Natural killer cell (primary cell): Measurements from ENCODE around the gene ACTN4. TPM values are rescaled to one million over a fixed set of nuclear protein-coding genes. Genes with fewer than 3 reads are reported as not detected.

Source experiments
- ATAC-seq, 3 donors: fragments of 150-1000 bp in 2 of 3; fragments of 200-7000 bp in 1 of 3; cut with Tn5 transposase; 1 replicate in 1 of 3; 2 replicates in 2 of 3; pipeline ENCODE4 v1.10.0; 2021; ENCODE audit warnings: mild to moderate bottlenecking in 2 of 3, moderate library complexity in 2 of 3
- DNase-seq, 2 donors: peaks; one replicate each; pipeline versions ENCODE4 v3.0.0 to v3.0.0-alpha.2; 2013 to 2021; ENCODE audit warnings: mixed read lengths in 1 of 2
- H3K27ac ChIP-seq: one replicate; pipeline ENCODE4 v1.5.1; 2013; ENCODE audit warnings: mild to moderate bottlenecking, low read length
- H3K27me3 ChIP-seq: one replicate; pipeline ENCODE4 v1.6.1; 2013; ENCODE audit warnings: low read length; ENCODE audit not compliant: control insufficient read depth, insufficient read depth
- H3K36me3 ChIP-seq: one replicate; pipeline ENCODE4 v1.6.1; 2013; ENCODE audit warnings: low read length; ENCODE audit not compliant: control insufficient read depth, insufficient read depth
- H3K4me1 ChIP-seq: one replicate; pipeline ENCODE4 v1.6.1; 2013; ENCODE audit warnings: low read length; ENCODE audit not compliant: control insufficient read depth, insufficient read depth
- H3K4me3 ChIP-seq: one replicate; pipeline ENCODE4 v1.5.1; 2013; ENCODE audit warnings: low read length
- H3K9me3 ChIP-seq: one replicate; pipeline ENCODE4 v1.6.1; 2013; ENCODE audit warnings: low read length; ENCODE audit not compliant: control insufficient read depth, insufficient read depth
- H3K27ac Mint-ChIP-seq, 2 donors: one replicate each; pipeline ENCODE4 v1.8.0; 2022; ENCODE audit warnings: mild to moderate bottlenecking in 2 of 2, mixed read lengths in 2 of 2, moderate library complexity in 1 of 2
- H3K27me3 Mint-ChIP-seq, 2 donors: one replicate each; pipeline ENCODE4 v1.8.0; 2022; ENCODE audit warnings: low read depth in 2 of 2, mixed read lengths in 2 of 2
- H3K36me3 Mint-ChIP-seq: one replicate; pipeline ENCODE4 v1.8.0; 2022; ENCODE audit warnings: mixed read lengths
- H3K4me1 Mint-ChIP-seq, 2 donors: one replicate each; pipeline ENCODE4 v1.8.0; 2022; ENCODE audit warnings: mixed read lengths in 2 of 2
- H3K4me3 Mint-ChIP-seq: one replicate; pipeline ENCODE4 v1.8.0; 2022; ENCODE audit warnings: mild to moderate bottlenecking, moderate library complexity, mixed read lengths
- H3K9me3 Mint-ChIP-seq, 2 donors: one replicate each; pipeline ENCODE4 v1.8.0; 2022; ENCODE audit warnings: mixed read lengths in 2 of 2
- WGBS: methylation state at CpG from one replicate; pipeline ENCODE4 v1.1.7; 2013; ENCODE audit warnings: missing lambda C conversion rate; ENCODE audit not compliant: insufficient coverage; 5-methylcytosine and 5-hydroxymethylcytosine counted together
- intact Hi-C: fragments of 100-400 bp; cut with micrococcal nuclease; formaldehyde crosslinking; loops from one replicate; pipeline ENCODE4 v1.14.2; 2022
- total RNA-seq, 4 donors: library from RNA; stranded (reverse); fragments of 120-200 nt in 1 of 4; gene quantifications; one replicate each; pipeline versions ENCODE4 v1.2.3 to v1.2.4, GENCODE V29; 2013 to 2022
- TF ChIP-seq, protein P1 (sequence below): fragments of 200-600 bp; IDR thresholded peaks from one replicate; pipeline ENCODE4 v1.8.0; 2022; ENCODE audit warnings: antibody characterized with exemption

Gene ACTN4
- total RNA-seq, 3 donors from 2014 or later (not counting 1 experiment from before 2014, with no cell fraction given): 443 to 595 (median 541) TPM

DNA sequence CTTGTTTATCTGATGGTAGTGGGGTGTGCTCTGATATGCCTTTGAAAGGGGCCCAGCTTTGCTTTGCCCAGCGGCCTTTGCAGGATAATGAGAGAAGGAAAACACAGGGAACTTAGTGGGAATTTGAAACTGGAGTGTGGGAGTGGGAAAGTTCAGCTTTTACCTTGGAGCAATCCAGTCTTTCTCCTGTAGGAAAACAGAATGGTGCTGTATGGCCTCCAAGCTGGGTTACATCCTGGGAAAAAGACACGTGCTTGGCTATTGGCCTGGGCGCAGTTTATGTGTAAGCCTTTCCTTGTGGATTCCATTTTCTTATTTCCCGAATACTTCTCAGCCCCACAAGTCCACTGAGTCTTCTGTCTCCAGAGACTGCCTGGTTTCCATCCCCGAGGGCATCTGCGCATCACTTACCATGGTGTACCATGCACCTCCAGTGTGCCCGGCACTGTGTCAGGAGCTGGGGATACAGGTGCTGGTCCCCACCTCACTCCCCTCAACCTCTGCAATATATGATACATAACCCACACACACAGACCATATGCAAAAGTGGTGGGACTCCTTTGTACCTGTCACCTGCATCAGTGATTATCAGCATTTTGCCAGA is 31.5 kb downstream of the ACTN4 start:
- Histone ChIP-seq H3K27me3 (no peaks in the 10 kb centered on the region), H3K4me1 (peaks cover 100% of the 10 kb centered on the region), H3K36me3 (peaks cover 2% of the 10 kb centered on the region), H3K27ac (peak overlapping the region; percentile 96), H3K4me3 (no peak overlapping the region), H3K9me3 (no peaks in the 10 kb centered on the region)
- WGBS: 90% methylated on average over 7 of the region's 7 CpGs
- Mint-ChIP-seq H3K9me3 (no peaks in the 10 kb centered on the region), H3K36me3 (no peaks in the 10 kb centered on the region), H3K27ac (peak overlapping the region; percentile 98 to 100), H3K4me1 (peaks cover 96 to 98% of the 10 kb centered on the region in 2 donors), H3K27me3 (no peaks in the 10 kb centered on the region), H3K4me3 (peak overlapping the region; percentile 73)
- ATAC-seq: no peak
- no peak for DNase-seq
- TF ChIP-seq, protein P1, sequence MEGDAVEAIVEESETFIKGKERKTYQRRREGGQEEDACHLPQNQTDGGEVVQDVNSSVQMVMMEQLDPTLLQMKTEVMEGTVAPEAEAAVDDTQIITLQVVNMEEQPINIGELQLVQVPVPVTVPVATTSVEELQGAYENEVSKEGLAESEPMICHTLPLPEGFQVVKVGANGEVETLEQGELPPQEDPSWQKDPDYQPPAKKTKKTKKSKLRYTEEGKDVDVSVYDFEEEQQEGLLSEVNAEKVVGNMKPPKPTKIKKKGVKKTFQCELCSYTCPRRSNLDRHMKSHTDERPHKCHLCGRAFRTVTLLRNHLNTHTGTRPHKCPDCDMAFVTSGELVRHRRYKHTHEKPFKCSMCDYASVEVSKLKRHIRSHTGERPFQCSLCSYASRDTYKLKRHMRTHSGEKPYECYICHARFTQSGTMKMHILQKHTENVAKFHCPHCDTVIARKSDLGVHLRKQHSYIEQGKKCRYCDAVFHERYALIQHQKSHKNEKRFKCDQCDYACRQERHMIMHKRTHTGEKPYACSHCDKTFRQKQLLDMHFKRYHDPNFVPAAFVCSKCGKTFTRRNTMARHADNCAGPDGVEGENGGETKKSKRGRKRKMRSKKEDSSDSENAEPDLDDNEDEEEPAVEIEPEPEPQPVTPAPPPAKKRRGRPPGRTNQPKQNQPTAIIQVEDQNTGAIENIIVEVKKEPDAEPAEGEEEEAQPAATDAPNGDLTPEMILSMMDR: no peak
- intact Hi-C loops: loop anchor here (5.0 kb wide), 3 partner anchors 173 to 253 kb away; partner anchors contain the start of genes MRPS12 and SARS2

DNA sequence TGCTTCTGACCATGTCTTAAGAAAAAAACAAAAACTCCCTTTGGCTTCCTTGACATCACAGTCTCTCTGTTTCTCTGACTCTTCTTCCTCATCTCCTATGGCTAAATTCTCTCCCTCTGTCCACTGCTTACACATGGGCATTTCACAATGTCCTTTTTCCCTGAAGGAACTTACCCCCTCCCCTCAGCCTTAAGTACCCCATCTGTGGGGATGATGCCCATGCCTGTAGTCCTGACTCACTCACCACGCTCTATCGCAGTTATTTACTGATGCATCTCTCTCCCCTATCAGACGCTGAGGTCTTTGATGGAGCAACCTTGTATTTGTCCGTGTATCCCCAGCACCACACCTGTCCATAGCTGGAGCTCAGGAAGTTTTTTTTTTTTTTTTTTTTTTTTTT is 32.4 kb downstream of the ACTN4 start:
- Histone ChIP-seq H3K4me1 (peaks cover 100% of the 10 kb centered on the region), H3K27me3 (no peaks in the 10 kb centered on the region), H3K9me3 (no peaks in the 10 kb centered on the region), H3K36me3 (peaks cover 2% of the 10 kb centered on the region), H3K4me3 (no peak overlapping the region), H3K27ac (peak overlapping the region; percentile 96)
- DNase-seq (no peak), ATAC-seq (peak in 1 of 3 donors; percentile 4)
- intact Hi-C loops: loop anchor here (2.0 to 5.0 kb wide), 5 partner anchors 33 to 252 kb away; partner anchors contain the start of genes ACTN4, MRPS12 and SARS2
- 55% methylated on average over 4 of the region's 4 CpGs for WGBS
- Mint-ChIP-seq H3K9me3 (no peaks in the 10 kb centered on the region), H3K4me1 (peaks cover 92 to 98% of the 10 kb centered on the region in 2 donors), H3K27me3 (no peaks in the 10 kb centered on the region), H3K4me3 (peak overlapping the region; percentile 73), H3K27ac (peak overlapping the region; percentile 98 to 100), H3K36me3 (no peaks in the 10 kb centered on the region)
- TF ChIP-seq, protein P1: no peak

DNA sequence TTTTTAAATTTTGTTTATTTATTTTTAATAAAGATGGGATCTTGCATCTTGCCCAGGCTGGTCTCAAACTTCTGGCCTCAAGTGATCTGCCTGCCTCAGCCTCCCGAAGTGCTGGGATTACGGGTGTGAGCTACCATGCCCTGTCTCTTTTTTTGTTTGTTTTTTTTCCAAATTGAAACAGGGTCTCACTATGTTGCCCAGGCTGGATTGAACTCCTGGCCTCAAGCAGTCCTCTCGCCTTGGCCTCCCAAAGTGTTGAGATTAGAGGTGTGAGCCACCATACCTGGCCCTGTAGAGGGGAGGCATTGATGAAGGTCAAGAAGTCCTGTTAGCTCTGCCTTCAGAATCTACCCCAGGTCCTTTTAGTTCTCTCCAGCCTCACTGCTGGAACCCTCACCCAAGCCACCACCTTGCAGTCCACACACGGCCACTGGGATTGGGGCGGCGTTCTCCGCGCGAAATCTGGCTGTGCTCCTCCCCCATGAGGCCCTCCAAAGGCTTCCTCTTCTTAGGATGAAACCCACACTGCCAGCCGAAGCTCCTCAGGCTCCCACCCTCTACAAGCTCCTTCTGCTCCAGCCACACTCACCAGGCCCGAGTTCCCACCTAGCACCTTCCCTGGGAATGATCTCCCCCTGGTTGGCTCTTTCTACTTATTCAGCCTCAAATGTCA is 34.9 kb downstream of the ACTN4 start:
- Mint-ChIP-seq H3K36me3 (no peaks in the 10 kb centered on the region), H3K4me1 (peaks cover 88 to 95% of the 10 kb centered on the region in 2 donors), H3K9me3 (no peaks in the 10 kb centered on the region), H3K27ac (peak overlapping the region; percentile 98 to 100), H3K27me3 (no peaks in the 10 kb centered on the region), H3K4me3 (peak overlapping the region; percentile 47)
- 92% methylated on average over 11 of the region's 11 CpGs for WGBS
- Histone ChIP-seq H3K4me3 (no peak overlapping the region), H3K36me3 (peaks cover 2% of the 10 kb centered on the region), H3K9me3 (no peaks in the 10 kb centered on the region), H3K27me3 (no peaks in the 10 kb centered on the region), H3K27ac (peak overlapping the region; percentile 96), H3K4me1 (peaks cover 100% of the 10 kb centered on the region)
- TF ChIP-seq, protein P1: no peak
- DNase-seq (no peak), ATAC-seq (no peak)
- intact Hi-C loops: loop anchor here (5.0 kb wide), 1 partner anchor 35 kb away; the partner anchor contains the start of gene ACTN4
